Stimulated activated CD4-positive, alpha-beta T cell treated with anti-CD3 and anti-CD28 coated beads, Interleukin-2, amount 100 ng/mL, for 4 hours (primary cell): ENCODE data around the gene TSGA10IP.

Experiments used
- DNase-seq: peaks from one replicate; pipeline ENCODE4 v3.0.0-alpha.2; 2020; ENCODE audit warnings: low read depth

The TSGA10IP gene

DNA sequence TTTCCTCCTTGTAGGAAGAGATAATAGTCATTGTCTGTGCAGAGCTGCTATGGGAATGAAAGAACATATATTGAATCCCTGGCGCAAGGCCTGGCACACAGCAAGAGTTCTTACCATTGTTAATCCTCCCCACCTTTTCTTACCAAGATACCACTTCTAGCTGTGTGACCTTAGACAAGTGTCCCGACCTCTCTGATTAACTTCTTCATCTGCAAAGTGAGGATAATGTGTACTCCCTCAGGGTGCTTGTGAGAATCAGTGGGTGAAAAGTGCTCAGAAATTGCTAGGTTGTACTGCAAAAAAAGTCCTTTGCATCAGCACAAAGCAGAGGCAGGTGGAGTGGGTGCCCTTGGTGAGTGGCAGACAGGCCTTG lies 62.8 kb downstream of the TSGA10IP start:
- no peak for DNase-seq

DNA sequence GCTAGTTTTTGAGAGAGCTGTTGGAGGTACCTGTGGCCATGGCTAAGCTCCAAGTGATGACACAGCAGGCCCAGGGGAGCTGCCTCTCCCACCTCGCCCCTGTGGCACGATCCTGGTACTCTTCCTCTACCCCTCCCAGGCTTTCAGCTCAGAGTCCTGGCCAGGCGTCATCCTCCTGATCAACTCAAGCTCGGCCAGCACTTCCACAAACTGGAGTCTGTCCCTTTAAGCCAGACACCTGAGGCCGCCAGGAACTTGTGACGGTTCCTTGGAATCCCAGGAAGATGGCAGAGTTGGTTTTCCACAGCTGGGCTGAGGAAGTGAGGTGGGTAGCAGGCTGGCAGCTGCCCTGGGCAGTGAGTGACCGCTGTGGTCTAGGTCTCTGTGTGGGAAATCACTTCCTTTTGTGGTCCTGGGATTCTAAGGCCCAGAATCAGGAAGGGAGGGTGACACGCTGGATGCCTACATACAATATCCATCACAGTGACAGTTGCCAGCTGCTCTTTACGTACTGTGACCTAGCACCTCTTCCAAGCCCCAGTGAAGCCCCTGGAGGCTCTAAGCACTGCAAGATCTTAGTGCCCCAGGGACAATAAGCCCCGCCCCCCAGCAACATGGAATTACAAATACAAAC lies 63.3 kb downstream of the TSGA10IP start:
- no peak for DNase-seq
